Heart right ventricle (tissue), 16 donors: ENCODE data around the gene RBM4B. TPM values are rescaled to one million over a fixed set of nuclear protein-coding genes. Genes with fewer than 3 reads are reported as not detected.

Source experiments
- ATAC-seq, 8 donors: fragments of 200-7000 bp; cut with Tn5 transposase; one replicate each; pipeline ENCODE4 v1.9.1; 2020; ENCODE audit warnings: mild to moderate bottlenecking in 8 of 8, moderate library complexity in 8 of 8, moderate number of reproducible peaks in 1 of 8
- DNase-seq, 2 donors: peaks; one replicate each; pipeline ENCODE4 v3.0.0-alpha.2; 2020
- H3K27ac ChIP-seq, 10 donors: fragments of 200-600 bp; sonication (generic) in 2 of 10; one replicate each; pipeline versions ENCODE4 v1.5.0 to v1.8.0; 2020 to 2022; ENCODE audit warnings: mild to moderate bottlenecking in 3 of 10
- H3K27me3 ChIP-seq, 7 donors: fragments of 200-600 bp; one replicate each; pipeline ENCODE4 v1.8.0; 2021 to 2022; ENCODE audit warnings: mild to moderate bottlenecking in 2 of 7
- H3K36me3 ChIP-seq, 9 donors: fragments of 200-600 bp; sonication (generic) in 1 of 9; one replicate each; pipeline versions ENCODE4 v1.5.0 to v1.8.0; 2020 to 2022; ENCODE audit warnings: mild to moderate bottlenecking in 2 of 9
- H3K4me1 ChIP-seq, 9 donors: fragments of 200-600 bp; sonication (generic) in 1 of 9; one replicate each; pipeline versions ENCODE4 v1.5.0 to v1.8.0; 2020 to 2022; ENCODE audit warnings: mild to moderate bottlenecking in 4 of 9
- H3K4me3 ChIP-seq, 10 donors: fragments of 200-600 bp; sonication (generic) in 2 of 10; one replicate each; pipeline versions ENCODE4 v1.5.0 to v1.8.0; 2020 to 2022; ENCODE audit warnings: mild to moderate bottlenecking in 7 of 10, moderate library complexity in 2 of 10
- H3K9me3 ChIP-seq, 11 donors: fragments of 200-600 bp in 10 of 11; sonication (generic) in 2 of 11; one replicate each; pipeline versions ENCODE4 v1.5.0 to v1.8.0; 2013 to 2022; ENCODE audit warnings: mild to moderate bottlenecking in 2 of 11, control low read depth in 1 of 11, moderate library complexity in 1 of 11
- CTCF ChIP-seq, 9 donors: fragments of 200-600 bp; sonication (generic) in 2 of 9; IDR thresholded peaks; one replicate each; pipeline versions ENCODE4 v1.5.0 to v1.8.0; 2021 to 2022; ENCODE audit warnings: antibody characterized with exemption in 9 of 9, mild to moderate bottlenecking in 5 of 9, moderate library complexity in 1 of 9
- whole genome bisulfite sequencing, 2 donors: extraction: QIAGEN DNeasy Blood & Tissue Kit; methylation state at CpG; one replicate each; pipeline ENCODE4 v1.1.7; 2013; ENCODE audit warnings: inconsistent platforms in 1 of 2; 5-methylcytosine and 5-hydroxymethylcytosine counted together
- intact Hi-C, 10 donors: fragments of 100-400 bp; cut with DNase I; formaldehyde crosslinking; loops; one replicate each; pipeline versions ENCODE4 v1.11.1 to v1.14.2; 2022
- polyA plus RNA-seq, 2 donors: library from polyadenylated mRNA; stranded (reverse); fragments of 200-250 nt; gene quantifications; one replicate each; pipeline ENCODE4 v1.2.3, GENCODE V29; 2013
- total RNA-seq, 10 donors: library from RNA; stranded (reverse); fragmentation: NEBNext Ultra II Directional in 3 of 10; extraction: Animal tissue kit (Norgen Biotek cat#: 25700) in 3 of 10; gene quantifications; one replicate each; pipeline versions ENCODE4 v1.2.1 to v1.2.4, GENCODE V29; 2021 to 2023
- donor health status: Arrhythmogenic right ventricular cardiomyopathy.
- donor health status: ischemic (EF 13 %, LVEDD 7.1; RV severe dilation, severe dysfunction).
- donor health status: healthy with polysubstance abuse.
- donor health status: DM: no; HTN: yes; CAD: no.
- donor health status: DM: no; HTN: no; CAD: no.
- donor health status: ischemic (EF 25% LVEDD 6.9; RV normal size, moderate dysfunction).
- donor health status: ischemic (EF 25% LVEDD 5.7; RV mildly dilated, moderate dysfunction).
- donor health status: healthy.
- donor health status: DM: yes; HTN: yes; CAD: no.
- donor health status: Ischemic cardiomyopathy.
- donor health status: ischemic (EF 35%, LVEDD 5.7; RV mildly dilated, moderate dysfunction).
- donor health status: nonischemic (EF 11% LVEDD 7.7; RV severe dilation, severe dysfunction).
- donor health status: DM: yes; HTN: yes; CAD: no.
- donor health status: PGD.
- donor health status: ischemic (EF 29% LVEDD 5.4; RV normal size, mild dysfunction).
- donor health status: nonischemic (EF 23%, LVEDD 6.1; RV moderate dilation, normal function).

Gene RBM4B
- total and polyA plus RNA-seq, 12 donors = 5.7 to 12.6 (median 9.0) TPM

GRCh38 chr11:66716996-66717395, 39.3 kb upstream of the RBM4B start:
- intact Hi-C loops = loop anchor here in 2 of 10 donors (5.0 to 10.0 kb wide), 2 partner anchors 98 to 100 kb away; no protein-coding TSS in a partner anchor

GRCh38 chr11:66715346-66716085, 37.8 kb upstream of the RBM4B start:
- intact Hi-C loops = loop anchor here in 2 of 10 donors (5.0 to 10.0 kb wide), 2 partner anchors 99 to 102 kb away; no protein-coding TSS in a partner anchor
- no peak for ATAC-seq
- WGBS, 2 donors = 91 to 92% methylated on average over 19 of the region's 19 CpGs
- Histone ChIP-seq H3K36me3 (no peaks in the 10 kb centered on the region), H3K9me3 (no peaks in the 10 kb centered on the region), H3K4me3 (no peak overlapping the region), H3K4me1 (no peaks in the 10 kb centered on the region), H3K27me3 (peaks cover 0 to 17% (median 0%) of the 10 kb centered on the region in 7 donors), H3K27ac (no peak overlapping the region)
- DNase-seq = no peak
- TF ChIP-seq CTCF (IDR thresholded peaks at IDR 0.05) = no peak

More at GRCh38 chr11:66716996-66717395, 39.3 kb upstream of the RBM4B start:
- ATAC-seq (no peak), DNase-seq (no peak)
- H3K9me3 ChIP-seq = no peaks in the 10 kb centered on the region
- WGBS, 2 donors = 85 to 87% methylated on average over 3 of the region's 3 CpGs
- no peak overlapping the region for H3K4me3 ChIP-seq
- H3K4me1 ChIP-seq = no peaks in the 10 kb centered on the region
- no peak for TF ChIP-seq CTCF (IDR thresholded peaks at IDR 0.05)
- H3K27ac ChIP-seq = no peak overlapping the region
- H3K27me3 ChIP-seq = peaks cover 0 to 17% (median 0%) of the 10 kb centered on the region in 7 donors
- no peaks in the 10 kb centered on the region for H3K36me3 ChIP-seq

GRCh38 chr11:66713746-66714480, 36.2 kb upstream of the RBM4B start:
- no peak for ATAC-seq
- 77% methylated on average over 12 of the region's 12 CpGs for WGBS, 2 donors

More at GRCh38 chr11:66713746-66714480, 36.2 kb upstream of the RBM4B start:
- Histone ChIP-seq H3K27me3 (peaks cover 0 to 9% (median 0%) of the 10 kb centered on the region in 7 donors), H3K27ac (no peak overlapping the region), H3K4me1 (no peaks in the 10 kb centered on the region), H3K4me3 (no peak overlapping the region), H3K36me3 (no peaks in the 10 kb centered on the region), H3K9me3 (no peaks in the 10 kb centered on the region)
- no peak for DNase-seq
- intact Hi-C loops = loop anchor here in 1 of 10 donors (10.0 kb wide), 1 partner anchor 101 kb away; no protein-coding TSS in a partner anchor
- TF ChIP-seq CTCF (IDR thresholded peaks at IDR 0.05) = no peak
